GM06990 (cell line): ENCODE data around the gene MAP2.
A peak's percentile ranks its signal among the peaks of the same experiment; 100 is the strongest.

ENCODE experiments used
- DNase-seq: peaks from one replicate; pipeline ENCODE4 v3.0.0-alpha.2; 2011; ENCODE audit not compliant: insufficient read length; ENCODE audit errors: extremely low read depth
- H3K27me3 ChIP-seq: replicated peaks from 2 replicates; pipeline ENCODE4 v1.6.0; 2011; ENCODE audit warnings: low read length; ENCODE audit not compliant: control insufficient read depth, insufficient read depth
- H3K36me3 ChIP-seq: 2 replicates; pipeline ENCODE4 v1.5.1; 2011; ENCODE audit warnings: low read length; ENCODE audit not compliant: control insufficient read depth, insufficient read depth
- H3K4me3 ChIP-seq: replicated peaks from 2 replicates; pipeline ENCODE4 v1.5.1; 2011; ENCODE audit warnings: low read depth, mild to moderate bottlenecking, control low read depth, low read length
- TF ChIP-seq, protein P1 (sequence below): IDR thresholded peaks from 2 replicates; pipeline ENCODE4 v1.5.1; 2011; ENCODE audit warnings: low read length, control low read depth, mild to moderate bottlenecking, inconsistent platforms; ENCODE audit not compliant: insufficient read depth, poor library complexity, severe bottlenecking

Gene MAP2

GRCh38 chr2:209463226-209463625 is 39.4 kb downstream of the MAP2 start:
- H3K36me3 ChIP-seq: no peaks in the 10 kb centered on the region
- H3K4me3 ChIP-seq: no peak overlapping the region
- H3K27me3 ChIP-seq: no peaks in the 10 kb centered on the region
- no peak for DNase-seq
- TF ChIP-seq, protein P1, sequence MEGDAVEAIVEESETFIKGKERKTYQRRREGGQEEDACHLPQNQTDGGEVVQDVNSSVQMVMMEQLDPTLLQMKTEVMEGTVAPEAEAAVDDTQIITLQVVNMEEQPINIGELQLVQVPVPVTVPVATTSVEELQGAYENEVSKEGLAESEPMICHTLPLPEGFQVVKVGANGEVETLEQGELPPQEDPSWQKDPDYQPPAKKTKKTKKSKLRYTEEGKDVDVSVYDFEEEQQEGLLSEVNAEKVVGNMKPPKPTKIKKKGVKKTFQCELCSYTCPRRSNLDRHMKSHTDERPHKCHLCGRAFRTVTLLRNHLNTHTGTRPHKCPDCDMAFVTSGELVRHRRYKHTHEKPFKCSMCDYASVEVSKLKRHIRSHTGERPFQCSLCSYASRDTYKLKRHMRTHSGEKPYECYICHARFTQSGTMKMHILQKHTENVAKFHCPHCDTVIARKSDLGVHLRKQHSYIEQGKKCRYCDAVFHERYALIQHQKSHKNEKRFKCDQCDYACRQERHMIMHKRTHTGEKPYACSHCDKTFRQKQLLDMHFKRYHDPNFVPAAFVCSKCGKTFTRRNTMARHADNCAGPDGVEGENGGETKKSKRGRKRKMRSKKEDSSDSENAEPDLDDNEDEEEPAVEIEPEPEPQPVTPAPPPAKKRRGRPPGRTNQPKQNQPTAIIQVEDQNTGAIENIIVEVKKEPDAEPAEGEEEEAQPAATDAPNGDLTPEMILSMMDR: peak; percentile 29

- H3K4me3 ChIP-seq: no peak overlapping the region
- TF ChIP-seq, protein P1: no peak
- DNase-seq: no peak
- H3K36me3 ChIP-seq: no peaks in the 10 kb centered on the region
- no peaks in the 10 kb centered on the region for H3K27me3 ChIP-seq
These were observed 40.0 kb downstream of the MAP2 start for GRCh38 chr2:209463835-209464234.

DNA sequence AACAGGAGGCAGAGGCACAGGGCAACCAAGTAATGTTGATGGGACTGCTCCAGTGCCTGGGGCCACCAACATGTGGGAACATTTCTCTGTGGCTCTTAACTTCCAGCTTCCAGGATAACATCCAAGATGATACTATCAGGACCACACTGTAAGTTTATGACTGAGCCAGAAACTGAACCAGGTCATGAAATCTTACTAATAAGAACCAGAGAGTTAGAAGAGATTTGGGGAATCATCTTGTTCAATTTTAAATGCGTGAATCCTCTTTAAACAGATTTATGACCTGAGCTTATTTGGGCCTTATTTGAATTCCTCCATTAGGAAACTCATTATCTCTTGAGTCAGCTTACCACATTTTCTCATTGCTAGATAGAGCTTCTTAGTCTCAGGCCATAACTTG is 45.0 kb downstream of the MAP2 start:
- no peak for DNase-seq
- H3K4me3 ChIP-seq: no peak overlapping the region
- H3K36me3 ChIP-seq: no peaks in the 10 kb centered on the region
- no peaks in the 10 kb centered on the region for H3K27me3 ChIP-seq
- TF ChIP-seq, protein P1: no peak

DNA sequence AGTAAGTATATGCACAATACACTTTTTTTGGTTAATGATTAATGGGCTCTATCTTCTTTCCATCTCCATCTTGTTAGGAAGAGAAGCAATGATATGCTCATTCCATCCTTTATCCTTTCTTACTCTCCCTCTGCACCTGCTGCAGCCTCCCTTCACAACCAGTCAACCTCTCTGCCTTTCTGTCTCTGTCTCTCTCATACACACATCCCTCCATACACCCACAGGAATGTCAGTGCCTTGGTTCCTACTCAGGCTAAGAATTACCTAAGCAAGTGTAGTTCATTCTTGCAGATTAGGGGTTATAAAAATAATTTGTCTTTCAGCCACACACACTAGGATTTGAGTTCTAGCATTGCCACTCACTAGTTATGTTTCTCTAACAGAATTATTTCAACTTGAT is 45.6 kb downstream of the MAP2 start:
- TF ChIP-seq, protein P1: no peak
- no peaks in the 10 kb centered on the region for H3K27me3 ChIP-seq
- no peak for DNase-seq
- no peak overlapping the region for H3K4me3 ChIP-seq
- H3K36me3 ChIP-seq: no peaks in the 10 kb centered on the region

- no peak for DNase-seq
- no peaks in the 10 kb centered on the region for H3K27me3 ChIP-seq
- TF ChIP-seq, protein P1: no peak
- no peaks in the 10 kb centered on the region for H3K36me3 ChIP-seq
- no peak overlapping the region for H3K4me3 ChIP-seq
These were observed 46.6 kb downstream of the MAP2 start for GRCh38 chr2:209470466-209470865.

DNA sequence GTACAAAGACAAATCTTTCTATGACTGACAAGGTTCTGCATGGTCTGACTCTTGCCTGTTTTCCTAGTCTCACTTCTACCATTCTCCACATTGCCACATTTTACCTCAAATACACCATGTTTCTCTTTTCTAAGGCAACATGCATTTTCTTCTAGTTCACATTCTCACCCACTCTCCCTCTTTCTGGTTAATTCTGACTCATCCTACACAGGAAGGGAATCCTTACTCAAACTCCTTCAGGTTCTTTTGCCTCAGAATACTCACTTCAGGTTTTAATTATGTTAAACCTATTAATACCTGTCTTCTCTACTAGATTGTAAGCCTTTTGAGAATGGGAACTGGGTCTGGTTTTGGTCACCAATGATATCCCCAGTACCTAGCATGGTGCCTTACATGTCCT is 47.2 kb downstream of the MAP2 start:
- Histone ChIP-seq H3K4me3 (no peak overlapping the region), H3K36me3 (no peaks in the 10 kb centered on the region), H3K27me3 (no peaks in the 10 kb centered on the region)
- DNase-seq: no peak
- TF ChIP-seq, protein P1: no peak
